GM12878 (cell line): ENCODE results near the gene GNAO1. TPM values are rescaled to one million over a fixed set of nuclear protein-coding genes. Genes with fewer than 3 reads are reported as not detected.

Experiments
- ATAC-seq: fragments of 200-7000 bp; cut with Tn5 transposase; 3 replicates; pipeline ENCODE4 v1.9.1; 2020; ENCODE audit warnings: mild to moderate bottlenecking, moderate library complexity
- BruUV-seq: library from RNA; stranded (reverse); fragments of 400-500 nt; replicated peaks from 2 replicates; lab custom pipeline; 2021; lab: Mats Ljungman, UMichigan
- CTCF ChIA-PET: fragments of 300-600 bp; sonication (Branson Sonifier 250); formaldehyde crosslinking; extraction: SDS; loops from one replicate; lab custom pipeline; 2021; ENCODE audit warnings: inconsistent platforms; lab: Yijun Ruan, JAX
- POLR2A ChIA-PET: fragments of 350-600 bp; formaldehyde crosslinking; extraction: SDS; loops from one replicate; lab custom pipeline; 2021; ENCODE audit warnings: inconsistent platforms; lab: Charles Lee
- RAD21 ChIA-PET: fragments of 300-600 bp; sonication (Branson Sonifier 250); formaldehyde crosslinking; loops from one replicate; lab custom pipeline; 2023; ENCODE audit warnings: antibody characterized with exemption; ENCODE audit not compliant: unreplicated experiment; lab: Charles Lee
- SMC1A ChIA-PET: fragments of 300-600 bp; sonication (Branson Sonifier 250); formaldehyde crosslinking; loops from one replicate; lab custom pipeline; 2023; ENCODE audit not compliant: unreplicated experiment, uncharacterized antibody; lab: Charles Lee
- DNase-seq: peaks from one replicate; pipeline ENCODE4 v3.0.0-alpha.2; 2011; ENCODE audit warnings: low read depth, low spot score
- FAIRE-seq: peaks from 3 replicates; lab custom pipeline; 2011; peaks lifted over from hg19 to GRCh38; lab: Jason Lieb, UNC
- H2AFZ ChIP-seq: 2 replicates; pipeline ENCODE4 v1.6.0; 2011; ENCODE audit warnings: low read depth, low read length, control low read depth; ENCODE audit not compliant: control insufficient read depth
- H3K27ac ChIP-seq: 2 replicates; pipeline ENCODE4 v1.5.1; 2011; ENCODE audit warnings: control low read depth; ENCODE audit not compliant: control insufficient read depth, insufficient read depth
- H3K27me3 ChIP-seq, 2 experiments: replicated peaks in 1 of 2; 2 replicates each; pipeline versions ENCODE4 v1.6.0 to v1.6.1; 2011; ENCODE audit warnings: low read length in 1 of 2; ENCODE audit not compliant: control insufficient read depth in 2 of 2, insufficient read depth in 2 of 2
- H3K36me3 ChIP-seq, 2 experiments: 2 replicates each; pipeline ENCODE4 v1.5.1; 2011; ENCODE audit warnings: low read length in 1 of 2; ENCODE audit not compliant: control insufficient read depth in 2 of 2, insufficient read depth in 2 of 2
- H3K4me1 ChIP-seq: 2 replicates; pipeline ENCODE4 v1.6.1; 2011; ENCODE audit warnings: mild to moderate bottlenecking, low read length, moderate library complexity, mixed read lengths; ENCODE audit not compliant: control insufficient read depth, insufficient read depth
- H3K4me2 ChIP-seq: 2 replicates; pipeline ENCODE4 v1.6.0; 2011; ENCODE audit warnings: control low read depth; ENCODE audit not compliant: control insufficient read depth, insufficient read depth
- H3K4me3 ChIP-seq: fragments of 200-600 bp; sonication (generic); 2 replicates; pipeline ENCODE4 v1.5.1; 2016
- H3K79me2 ChIP-seq: 2 replicates; pipeline ENCODE4 v1.6.0; 2011; ENCODE audit warnings: low read length; ENCODE audit not compliant: control insufficient read depth, insufficient read depth
- H3K9ac ChIP-seq: 2 replicates; pipeline ENCODE4 v1.8.0; 2011; ENCODE audit warnings: low read length, control low read depth, mixed read lengths; ENCODE audit not compliant: control insufficient read depth, insufficient read depth
- H3K9me3 ChIP-seq: replicated peaks from 3 replicates; pipeline ENCODE4 v1.5.1; 2011; ENCODE audit warnings: mild to moderate bottlenecking, low read length; ENCODE audit not compliant: control insufficient read depth, insufficient read depth
- H4K20me1 ChIP-seq: 2 replicates; pipeline ENCODE4 v1.6.0; 2011; ENCODE audit not compliant: control insufficient read depth, insufficient read depth
- BCL11A ChIP-seq: IDR thresholded peaks from 2 replicates; pipeline ENCODE4 v1.6.1; 2011; ENCODE audit warnings: low read depth, low read length
- BHLHE40 ChIP-seq, 2 experiments: fragments of 450-650 bp in 1 of 2; IDR thresholded peaks; 2 replicates each; pipeline ENCODE4 v1.6.1; 2011 to 2017; ENCODE audit warnings: low read depth in 2 of 2, borderline replicate concordance in 1 of 2, improper control_type of control experiment in 1 of 2, low read length in 1 of 2, mild to moderate bottlenecking in 1 of 2
- CREM ChIP-seq: IDR thresholded peaks from 2 replicates; pipeline ENCODE4 v1.6.1; 2014; ENCODE audit warnings: antibody characterized with exemption, low read depth
- E4F1 ChIP-seq: fragments of 450-650 bp; IDR thresholded peaks from 2 replicates; pipeline ENCODE4 v1.6.1; 2018; ENCODE audit warnings: borderline replicate concordance, mild to moderate bottlenecking; ENCODE audit not compliant: partially characterized antibody
- MEF2B ChIP-seq: fragments of 450-650 bp; IDR thresholded peaks from 2 replicates; pipeline ENCODE4 v1.6.1; 2018; ENCODE audit warnings: mild to moderate bottlenecking, moderate library complexity; ENCODE audit not compliant: partially characterized antibody, poor library complexity, severe bottlenecking
- MXI1 ChIP-seq: fragments of 150-350 bp; IDR thresholded peaks from 2 replicates; pipeline ENCODE4 v1.6.1; 2011; ENCODE audit warnings: low read depth, mild to moderate bottlenecking, inconsistent platforms, low read length, improper control_type of control experiment
- NBN ChIP-seq: fragments of 450-650 bp; IDR thresholded peaks from 2 replicates; pipeline ENCODE4 v1.6.1; 2016
- NFYA ChIP-seq: IDR thresholded peaks from 2 replicates; pipeline ENCODE4 v1.6.1; 2011; ENCODE audit warnings: low read depth, mild to moderate bottlenecking, low read length, improper control_type of control experiment, borderline replicate concordance
- PRDM15 ChIP-seq: fragments of 450-650 bp; formaldehyde crosslinking; IDR thresholded peaks from 2 replicates; pipeline ENCODE4 v1.4.0; 2020; ENCODE audit warnings: mild to moderate bottlenecking, moderate library complexity
- RB1 ChIP-seq: fragments of 450-650 bp; formaldehyde crosslinking; IDR thresholded peaks from 2 replicates; pipeline ENCODE4 v1.6.1; 2017; ENCODE audit warnings: mild to moderate bottlenecking, borderline replicate concordance
- RELA ChIP-seq: fragments of 450-650 bp; IDR thresholded peaks from 2 replicates; pipeline ENCODE4 v1.8.0; 2014; ENCODE audit warnings: borderline replicate concordance; ENCODE audit not compliant: partially characterized antibody
- SPI1 ChIP-seq: IDR thresholded peaks from 2 replicates; pipeline ENCODE4 v1.6.1; 2011; ENCODE audit warnings: low read depth, mild to moderate bottlenecking, low read length, moderate library complexity, borderline replicate concordance; ENCODE audit not compliant: insufficient read depth
- YY1 ChIP-seq: IDR thresholded peaks from 2 replicates; pipeline ENCODE4 v1.6.1; 2011; ENCODE audit warnings: low read depth, mild to moderate bottlenecking, low read length
- ZNF207 ChIP-seq: fragments of 450-650 bp; IDR thresholded peaks from 2 replicates; pipeline ENCODE4 v1.6.1; 2014; ENCODE audit warnings: antibody characterized with exemption, mild to moderate bottlenecking, borderline replicate concordance
- ZNF687 ChIP-seq: fragments of 450-650 bp; IDR thresholded peaks from 2 replicates; pipeline ENCODE4 v1.6.1; 2017; ENCODE audit warnings: mild to moderate bottlenecking, moderate library complexity
- WGBS: methylation state at CpG from one replicate; pipeline ENCODE4 v1.1.6; 2016; ENCODE audit warnings: low lambda C conversion rate; ENCODE audit not compliant: insufficient replicate concordance, insufficient coverage; ENCODE audit errors: missing lambda C conversion rate; 5-methylcytosine and 5-hydroxymethylcytosine counted together
- in situ Hi-C: fragments of 300-500 bp; cut with MboI; formaldehyde crosslinking; loops from 9 replicates; pipeline ENCODE4 v1.14.3; 2018; ENCODE audit warnings: mixed read lengths
- intact Hi-C: fragments of 100-400 bp; cut with micrococcal nuclease; formaldehyde crosslinking; loops from one replicate; pipeline ENCODE4 v1.14.2; 2022; ENCODE audit not compliant: unreplicated experiment
- polyA plus RNA-seq, 11 experiments: library from polyadenylated mRNA; depleted of rRNA in 4 of 11; unstranded in 6 of 11; stranded (reverse) in 5 of 11; fragments of >200 nt; fragmentation: Nextera tagmentation in 4 of 11; fragmentation: Illumina TruSeq in 1 of 11; extraction: Ambion mirVana in 4 of 11; extraction: Trizol in 1 of 11; gene quantifications; 1 replicate in 1 of 11; 2 replicates in 10 of 11; pipeline versions ENCODE4 v1.2.1 to v1.2.3, GENCODE V29; 2011 to 2016; ENCODE audit warnings: inconsistent platforms in 2 of 11, missing spikeins in 2 of 11, low read depth in 1 of 11
- total RNA-seq, 4 experiments: library from RNA; depleted of rRNA in 3 of 4; stranded (reverse); fragments of >200 nt in 3 of 4; fragmentation: Illumina TruSeq in 1 of 4; extraction: Trizol in 1 of 4; gene quantifications; 2 replicates each; pipeline versions ENCODE4 v1.2.1 to v1.2.3, GENCODE V29; 2013 to 2021

GNAO1 gene
- total and polyA plus RNA-seq, 10 of the 15 experiments (the other 5 are each of a cell fraction or from before 2014, with no cell fraction given) = 0.05 to 0.28 (median 0.14) TPM; not detected in 6

- no peaks in the 10 kb centered on the region for H3K9me3 ChIP-seq
- no peaks in the 10 kb centered on the region for H4K20me1 ChIP-seq
- POLR2A ChIA-PET = no interaction called here
- no peak for DNase-seq
- in situ Hi-C loops = no loop called here
- BruUV-seq = no TSS peak
- H3K4me2 ChIP-seq = no peak overlapping the region
- WGBS = 38% methylated on average over 6 of the region's 6 CpGs
- SMC1A ChIA-PET = no interaction called here
- no peak for ATAC-seq
- H3K27ac ChIP-seq = no peak overlapping the region
- no peak for FAIRE-seq
- CTCF ChIA-PET = no interaction called here
- H2AFZ ChIP-seq = no peak overlapping the region
- intact Hi-C loops = no loop called here
- no peaks in the 10 kb centered on the region for H3K36me3 ChIP-seq
- H3K27me3 ChIP-seq = peaks cover 0 to 4% of the 10 kb centered on the region in 2 experiments; a peak in 2 of 4 replicates
- H3K79me2 ChIP-seq = no peaks in the 10 kb centered on the region
- no peaks in the 10 kb centered on the region for H3K4me1 ChIP-seq
- no peak overlapping the region for H3K4me3 ChIP-seq
- RAD21 ChIA-PET = no interaction called here
- no peak overlapping the region for H3K9ac ChIP-seq
- no peak for TF ChIP-seq NFYA
- TF ChIP-seq PRDM15 (CRISPR knock-in tag) = no peak
- no peak for TF ChIP-seq RELA
- no peak for TF ChIP-seq MEF2B
- no peak for TF ChIP-seq NBN
- no peak for TF ChIP-seq ZNF687
- TF ChIP-seq RB1 = no peak
- no peak for TF ChIP-seq YY1
- TF ChIP-seq BHLHE40 (IDR thresholded peaks at IDR 0.05; ENCODE audit: borderline replicate concordance in 1 of 2, low read depth in 2 of 2, low read length in 1 of 2) = no peak
- TF ChIP-seq ZNF207 = no peak
- TF ChIP-seq CREM = no peak
- no peak for TF ChIP-seq BCL11A
- TF ChIP-seq MXI1 = no peak
- TF ChIP-seq E4F1 = no peak
- no peak for TF ChIP-seq SPI1
These were observed 36.6 kb downstream of the GNAO1 start for GRCh38 chr16:56227936-56228335.
